LNCAP (cell line): ENCODE data around the gene CNN2.
A peak's percentile ranks its signal among the peaks of the same experiment; 100 is the strongest.

Experiments used
- CTCF ChIP-seq: fragments of 450-650 bp; IDR thresholded peaks from 2 replicates; pipeline ENCODE4 v1.5.1; 2017; ENCODE audit warnings: mild to moderate bottlenecking

CNN2 gene

GRCh38 chr19:1025960-1026782 lies at the start of gene CNN2:
Gene CNN2, plus strand, starts transcription at chr19:1026608. Its CDS starts 54 bp downstream, at chr19:1026662.
- no peak for TF ChIP-seq CTCF

- no peak for TF ChIP-seq CTCF
Observed at GRCh38 chr19:977058-977464, 49.3 kb upstream of the CNN2 start.

- no peak for TF ChIP-seq CTCF
Observed at GRCh38 chr19:979318-979741, 47.1 kb upstream of the CNN2 start.

GRCh38 chr19:980133-980998 lies 46.0 kb upstream of the CNN2 start:
- no peak for TF ChIP-seq CTCF

GRCh38 chr19:982567-983170 lies 43.7 kb upstream of the CNN2 start:
- peak; percentile 96 for TF ChIP-seq CTCF

- no peak for TF ChIP-seq CTCF
Observed at GRCh38 chr19:984165-984967, 42.0 kb upstream of the CNN2 start, which contains the start of gene WDR18. Gene WDR18, plus strand, starts transcription at chr19:984345. Its CDS starts 9 bp downstream, at chr19:984354.

- TF ChIP-seq CTCF: no peak
Observed at GRCh38 chr19:986083-986482, 40.3 kb upstream of the CNN2 start.
